ENCODE data around the gene S1PR5.

DNA sequence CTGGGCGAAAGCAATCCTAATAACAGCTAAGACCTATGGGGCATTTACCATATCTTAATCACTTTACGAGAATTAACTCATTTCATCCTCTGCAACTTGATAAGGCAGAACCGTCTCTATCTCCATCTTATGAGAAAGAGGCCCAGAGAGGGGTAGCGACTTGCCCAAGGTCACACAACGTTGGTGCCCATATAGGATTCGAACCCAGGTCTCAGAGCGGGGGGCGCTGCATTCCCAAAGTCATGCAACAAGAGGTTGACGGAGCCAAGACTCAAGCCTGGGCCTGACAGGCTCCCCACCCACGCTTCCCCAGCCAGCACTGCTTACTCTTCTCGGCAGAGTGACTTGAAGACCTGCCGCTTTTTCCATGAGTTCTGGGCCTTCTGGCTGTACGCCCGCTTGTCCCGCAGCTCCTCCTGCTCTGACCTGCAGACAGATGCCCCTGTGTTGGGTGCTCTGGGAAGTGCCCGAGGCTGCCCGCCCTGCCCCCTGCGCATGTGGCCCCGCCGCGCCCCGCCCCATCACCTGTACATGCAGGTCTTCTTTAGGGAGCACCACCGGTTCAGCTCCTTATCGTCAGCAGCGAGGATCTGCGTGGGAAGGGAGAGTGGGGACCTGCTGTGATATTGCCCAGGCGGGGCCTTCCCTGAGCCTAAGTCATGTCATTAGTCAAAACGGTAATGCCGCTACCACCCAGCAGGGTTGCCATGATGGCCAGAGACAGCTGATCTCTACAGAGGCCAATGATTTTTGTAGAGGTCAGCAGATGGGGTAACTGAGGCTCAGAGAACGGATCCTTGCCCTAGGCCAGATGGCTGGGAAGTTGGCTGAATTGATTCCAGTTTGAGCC, 37.7 kb upstream of the S1PR5 start:
- no peak for TF ChIP-seq POLR2AphosphoS5 (IDR thresholded peaks at IDR 0.05; ENCODE audit: low read depth, low read length)
- TF ChIP-seq, protein P1, sequence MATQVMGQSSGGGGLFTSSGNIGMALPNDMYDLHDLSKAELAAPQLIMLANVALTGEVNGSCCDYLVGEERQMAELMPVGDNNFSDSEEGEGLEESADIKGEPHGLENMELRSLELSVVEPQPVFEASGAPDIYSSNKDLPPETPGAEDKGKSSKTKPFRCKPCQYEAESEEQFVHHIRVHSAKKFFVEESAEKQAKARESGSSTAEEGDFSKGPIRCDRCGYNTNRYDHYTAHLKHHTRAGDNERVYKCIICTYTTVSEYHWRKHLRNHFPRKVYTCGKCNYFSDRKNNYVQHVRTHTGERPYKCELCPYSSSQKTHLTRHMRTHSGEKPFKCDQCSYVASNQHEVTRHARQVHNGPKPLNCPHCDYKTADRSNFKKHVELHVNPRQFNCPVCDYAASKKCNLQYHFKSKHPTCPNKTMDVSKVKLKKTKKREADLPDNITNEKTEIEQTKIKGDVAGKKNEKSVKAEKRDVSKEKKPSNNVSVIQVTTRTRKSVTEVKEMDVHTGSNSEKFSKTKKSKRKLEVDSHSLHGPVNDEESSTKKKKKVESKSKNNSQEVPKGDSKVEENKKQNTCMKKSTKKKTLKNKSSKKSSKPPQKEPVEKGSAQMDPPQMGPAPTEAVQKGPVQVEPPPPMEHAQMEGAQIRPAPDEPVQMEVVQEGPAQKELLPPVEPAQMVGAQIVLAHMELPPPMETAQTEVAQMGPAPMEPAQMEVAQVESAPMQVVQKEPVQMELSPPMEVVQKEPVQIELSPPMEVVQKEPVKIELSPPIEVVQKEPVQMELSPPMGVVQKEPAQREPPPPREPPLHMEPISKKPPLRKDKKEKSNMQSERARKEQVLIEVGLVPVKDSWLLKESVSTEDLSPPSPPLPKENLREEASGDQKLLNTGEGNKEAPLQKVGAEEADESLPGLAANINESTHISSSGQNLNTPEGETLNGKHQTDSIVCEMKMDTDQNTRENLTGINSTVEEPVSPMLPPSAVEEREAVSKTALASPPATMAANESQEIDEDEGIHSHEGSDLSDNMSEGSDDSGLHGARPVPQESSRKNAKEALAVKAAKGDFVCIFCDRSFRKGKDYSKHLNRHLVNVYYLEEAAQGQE (IDR thresholded peaks at IDR 0.05; ENCODE audit: insufficient read depth in 1 of 2, low read depth in 2 of 2, low read length in 2 of 2), result no peak
- no peak for TF ChIP-seq SIN3A (IDR thresholded peaks at IDR 0.05; ENCODE audit: borderline replicate concordance, insufficient read depth, low read length)
- no peak for TF ChIP-seq FOXP2 (optimal IDR thresholded peaks at IDR 0.05; ENCODE audit: borderline replicate concordance, extremely low read depth, extremely low read length, insufficient read depth)
